HCT116 (cell line): Measurements from ENCODE around the gene CFAP61.

ENCODE experiments used
- ATF3 ChIP-seq: IDR thresholded peaks from 2 replicates; pipeline ENCODE4 v1.6.1; 2012
- CEBPB ChIP-seq: IDR thresholded peaks from 2 replicates; pipeline ENCODE4 v1.6.1; 2012; ENCODE audit warnings: low read depth
- CTCF ChIP-seq, 3 experiments: fragments of 200-600 bp in 1 of 3; sonication (generic) in 1 of 3; IDR thresholded peaks in 2 of 3; conservative IDR thresholded peaks in 1 of 3; 2 replicates each; pipeline ENCODE4 v1.5.1; 2012 to 2017; ENCODE audit warnings: low read depth in 2 of 3, low read length in 2 of 3, antibody characterized with exemption in 1 of 3, borderline replicate concordance in 1 of 3, control low read depth in 1 of 3, mild to moderate bottlenecking in 1 of 3, mixed read lengths in 1 of 3, mixed run types in 1 of 3, moderate library complexity in 1 of 3; ENCODE audit not compliant: insufficient read depth in 1 of 3
- ELF1 ChIP-seq: IDR thresholded peaks from 2 replicates; pipeline ENCODE4 v1.6.1; 2012; ENCODE audit warnings: low read depth, borderline replicate concordance
- EZH2 ChIP-seq: fragments of 200-600 bp; sonication (generic); IDR thresholded peaks from 2 replicates; pipeline ENCODE4 v1.6.1; 2017; ENCODE audit warnings: antibody characterized with exemption, mixed run types
- EZH2phosphoT487 ChIP-seq: fragments of 200-600 bp; IDR thresholded peaks from 2 replicates; pipeline ENCODE4 v1.6.1; 2018; ENCODE audit warnings: antibody characterized with exemption, borderline replicate concordance
- JUND ChIP-seq: IDR thresholded peaks from 2 replicates; pipeline ENCODE4 v1.6.1; 2012
- POLR2A ChIP-seq: IDR thresholded peaks from 2 replicates; pipeline ENCODE4 v1.7.0; 2011; ENCODE audit warnings: borderline replicate concordance; ENCODE audit not compliant: insufficient read depth, insufficient read length; ENCODE audit errors: extremely low read depth
- POLR2AphosphoS5 ChIP-seq: IDR thresholded peaks from 2 replicates; pipeline ENCODE4 v1.6.1; 2011; ENCODE audit warnings: mild to moderate bottlenecking, low read depth, low read length, moderate library complexity
- SP1 ChIP-seq: IDR thresholded peaks from 2 replicates; pipeline ENCODE4 v1.6.1; 2012; ENCODE audit warnings: low read depth
- YY1 ChIP-seq: IDR thresholded peaks from 2 replicates; pipeline ENCODE4 v1.6.1; 2011; ENCODE audit warnings: low read length, low read depth, moderate library complexity, mild to moderate bottlenecking; ENCODE audit not compliant: insufficient replicate concordance; ENCODE audit errors: extremely low read depth
- ZNF274 ChIP-seq: fragments of 200-500 bp; sonication (Bioruptor generic); IDR thresholded peaks from 2 replicates; pipeline ENCODE4 v1.6.1; 2014; ENCODE audit warnings: mild to moderate bottlenecking, low read depth, low read length, inconsistent platforms
- TF ChIP-seq, protein P1 (sequence below): IDR thresholded peaks from 2 replicates; pipeline ENCODE4 v1.6.1; 2012; ENCODE audit warnings: low read depth
- TF ChIP-seq, protein P2 (sequence below): IDR thresholded peaks from 2 replicates; pipeline ENCODE4 v1.6.1; 2012

- TF ChIP-seq CEBPB: no peak
- TF ChIP-seq EZH2: no peak
- no peak for TF ChIP-seq CTCF (IDR thresholded peaks at IDR 0.05 in 2 of 3, conservative IDR thresholded peaks at IDR 0.05 in 1 of 3; ENCODE audit: borderline replicate concordance in 1 of 3, insufficient read depth in 1 of 3, low read depth in 2 of 3, low read length in 2 of 3)
- TF ChIP-seq POLR2AphosphoS5: no peak
- no peak for TF ChIP-seq POLR2A
- TF ChIP-seq, protein P1, sequence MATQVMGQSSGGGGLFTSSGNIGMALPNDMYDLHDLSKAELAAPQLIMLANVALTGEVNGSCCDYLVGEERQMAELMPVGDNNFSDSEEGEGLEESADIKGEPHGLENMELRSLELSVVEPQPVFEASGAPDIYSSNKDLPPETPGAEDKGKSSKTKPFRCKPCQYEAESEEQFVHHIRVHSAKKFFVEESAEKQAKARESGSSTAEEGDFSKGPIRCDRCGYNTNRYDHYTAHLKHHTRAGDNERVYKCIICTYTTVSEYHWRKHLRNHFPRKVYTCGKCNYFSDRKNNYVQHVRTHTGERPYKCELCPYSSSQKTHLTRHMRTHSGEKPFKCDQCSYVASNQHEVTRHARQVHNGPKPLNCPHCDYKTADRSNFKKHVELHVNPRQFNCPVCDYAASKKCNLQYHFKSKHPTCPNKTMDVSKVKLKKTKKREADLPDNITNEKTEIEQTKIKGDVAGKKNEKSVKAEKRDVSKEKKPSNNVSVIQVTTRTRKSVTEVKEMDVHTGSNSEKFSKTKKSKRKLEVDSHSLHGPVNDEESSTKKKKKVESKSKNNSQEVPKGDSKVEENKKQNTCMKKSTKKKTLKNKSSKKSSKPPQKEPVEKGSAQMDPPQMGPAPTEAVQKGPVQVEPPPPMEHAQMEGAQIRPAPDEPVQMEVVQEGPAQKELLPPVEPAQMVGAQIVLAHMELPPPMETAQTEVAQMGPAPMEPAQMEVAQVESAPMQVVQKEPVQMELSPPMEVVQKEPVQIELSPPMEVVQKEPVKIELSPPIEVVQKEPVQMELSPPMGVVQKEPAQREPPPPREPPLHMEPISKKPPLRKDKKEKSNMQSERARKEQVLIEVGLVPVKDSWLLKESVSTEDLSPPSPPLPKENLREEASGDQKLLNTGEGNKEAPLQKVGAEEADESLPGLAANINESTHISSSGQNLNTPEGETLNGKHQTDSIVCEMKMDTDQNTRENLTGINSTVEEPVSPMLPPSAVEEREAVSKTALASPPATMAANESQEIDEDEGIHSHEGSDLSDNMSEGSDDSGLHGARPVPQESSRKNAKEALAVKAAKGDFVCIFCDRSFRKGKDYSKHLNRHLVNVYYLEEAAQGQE: no peak
- no peak for TF ChIP-seq YY1
- no peak for TF ChIP-seq ELF1
- TF ChIP-seq, protein P2, sequence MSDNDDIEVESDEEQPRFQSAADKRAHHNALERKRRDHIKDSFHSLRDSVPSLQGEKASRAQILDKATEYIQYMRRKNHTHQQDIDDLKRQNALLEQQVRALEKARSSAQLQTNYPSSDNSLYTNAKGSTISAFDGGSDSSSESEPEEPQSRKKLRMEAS: no peak
- TF ChIP-seq SP1: no peak
- TF ChIP-seq JUND: no peak
- no peak for TF ChIP-seq ZNF274
- TF ChIP-seq EZH2phosphoT487: no peak
- TF ChIP-seq ATF3: no peak
Measured at GRCh38 chr20:20398123-20398522, 345.8 kb downstream of the CFAP61 start.
